Tibial nerve (tissue), 4 donors: ENCODE measurements around the gene SLF2. TPM values are rescaled to one million over a fixed set of nuclear protein-coding genes. Genes with fewer than 3 reads are reported as not detected.
A peak's percentile ranks its signal among the peaks of the same experiment; 100 is the strongest.

Experiments
- DNase-seq, 2 donors: peaks; one replicate each; pipeline ENCODE4 v3.0.0-alpha.2; 2019; ENCODE audit warnings: low spot score in 2 of 2
- H3K27ac ChIP-seq, 4 donors: fragments of 200-600 bp; sonication (generic) in 3 of 4; one replicate each; pipeline ENCODE4 v1.5.1; 2017 to 2019; ENCODE audit warnings: mild to moderate bottlenecking in 1 of 4
- H3K27me3 ChIP-seq, 2 donors: fragments of 200-600 bp; sonication (generic) in 1 of 2; one replicate each; pipeline versions ENCODE4 v1.5.1 to v1.6.0; 2017 to 2019
- H3K36me3 ChIP-seq, 3 donors: fragments of 200-600 bp; sonication (generic); one replicate each; pipeline ENCODE4 v1.5.1; 2018 to 2019
- H3K4me1 ChIP-seq, 4 donors: fragments of 200-600 bp; sonication (generic) in 3 of 4; one replicate each; pipeline ENCODE4 v1.5.1; 2017 to 2019
- H3K4me3 ChIP-seq, 4 donors: fragments of 200-600 bp; sonication (generic) in 3 of 4; one replicate each; pipeline ENCODE4 v1.5.1; 2017 to 2019; ENCODE audit warnings: mild to moderate bottlenecking in 1 of 4, moderate library complexity in 1 of 4
- H3K9me3 ChIP-seq, 4 donors: fragments of 200-600 bp; sonication (generic) in 3 of 4; one replicate each; pipeline ENCODE4 v1.5.1; 2017 to 2019
- EP300 ChIP-seq, 2 donors: sonication (generic); formaldehyde crosslinking; IDR thresholded peaks; one replicate each; pipeline ENCODE4 v1.6.1; 2017; ENCODE audit warnings: antibody characterized with exemption in 2 of 2, mild to moderate bottlenecking in 1 of 2
- POLR2A ChIP-seq, 2 donors: fragments of 450-650 bp; IDR thresholded peaks; one replicate each; pipeline ENCODE4 v1.6.1; 2017; ENCODE audit warnings: antibody characterized with exemption in 2 of 2, mild to moderate bottlenecking in 2 of 2, moderate library complexity in 2 of 2
- WGBS, 2 donors: methylation state at CpG; one replicate each; pipeline ENCODE4 v1.1.5; 2018; 5-methylcytosine and 5-hydroxymethylcytosine counted together
- total RNA-seq, 4 donors: library from RNA; depleted of rRNA; stranded (reverse); fragments of >200 nt; gene quantifications; one replicate each; pipeline ENCODE4 v1.1.0, GENCODE V29; 2016
- TF ChIP-seq, protein P1 (sequence below), 5 experiments: fragments of 200-600 bp in 3 of 5; fragments of 450-650 bp in 2 of 5; sonication (generic) in 3 of 5; IDR thresholded peaks; one replicate each; pipeline ENCODE4 v1.5.1; 2016 to 2019; ENCODE audit warnings: antibody characterized with exemption in 5 of 5, mild to moderate bottlenecking in 3 of 5, moderate library complexity in 2 of 5

Gene SLF2
- total RNA-seq, 4 donors from 2014 or later, result 25.7 to 37.7 (median 29.7) TPM

DNA sequence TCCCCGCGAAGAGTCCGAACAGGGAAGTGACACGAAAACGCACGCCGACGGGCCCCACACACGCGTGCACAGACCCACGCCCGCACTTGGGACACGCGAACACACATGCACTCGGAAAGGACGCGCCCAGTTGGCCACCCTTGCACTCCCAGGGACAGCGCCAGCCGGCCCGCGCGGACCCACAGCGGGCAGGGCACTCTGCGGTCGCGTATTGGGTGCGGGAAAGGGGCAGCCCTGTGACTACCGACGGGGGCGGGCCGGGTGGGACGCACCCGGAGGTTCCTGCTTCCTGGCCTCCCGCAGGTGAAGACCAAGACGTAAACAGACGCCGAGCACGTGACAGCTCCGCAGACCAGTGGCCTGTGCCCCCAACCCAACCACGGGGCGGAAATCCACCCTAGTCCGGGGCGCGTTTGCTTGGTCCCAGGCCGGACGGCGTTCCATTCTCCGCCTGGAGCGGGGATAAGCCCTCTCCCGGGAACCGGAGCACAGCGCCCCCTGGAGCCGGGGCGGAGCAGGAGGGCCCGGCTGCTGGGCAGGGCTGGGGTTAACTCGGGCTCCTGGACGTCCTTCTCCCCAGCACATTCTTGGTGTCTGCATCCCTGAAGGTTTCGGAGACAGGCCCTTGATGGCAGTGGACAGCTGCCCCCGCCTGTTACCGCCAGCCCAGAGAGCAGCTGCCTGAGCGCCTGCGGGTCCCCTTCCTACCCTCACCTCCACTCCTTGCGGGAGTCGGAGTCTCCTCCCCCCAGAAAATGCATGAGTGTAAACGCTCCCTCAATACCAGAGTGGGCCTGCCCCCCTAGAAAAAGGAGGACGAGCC lies 84.8 kb downstream of the SLF2 start:
- no peaks in the 10 kb centered on the region for H3K27me3 ChIP-seq
- peaks cover 3 to 59% (median 24%) of the 10 kb centered on the region in 4 donors for H3K4me1 ChIP-seq
- H3K36me3 ChIP-seq, result peaks cover 0 to 15% (median 0%) of the 10 kb centered on the region in 3 donors
- WGBS, 2 donors, result 1% methylated on average over 33 to 49 of the region's 66 CpGs
- TF ChIP-seq POLR2A (IDR thresholded peaks at IDR 0.05), result no peak
- TF ChIP-seq, protein P1, sequence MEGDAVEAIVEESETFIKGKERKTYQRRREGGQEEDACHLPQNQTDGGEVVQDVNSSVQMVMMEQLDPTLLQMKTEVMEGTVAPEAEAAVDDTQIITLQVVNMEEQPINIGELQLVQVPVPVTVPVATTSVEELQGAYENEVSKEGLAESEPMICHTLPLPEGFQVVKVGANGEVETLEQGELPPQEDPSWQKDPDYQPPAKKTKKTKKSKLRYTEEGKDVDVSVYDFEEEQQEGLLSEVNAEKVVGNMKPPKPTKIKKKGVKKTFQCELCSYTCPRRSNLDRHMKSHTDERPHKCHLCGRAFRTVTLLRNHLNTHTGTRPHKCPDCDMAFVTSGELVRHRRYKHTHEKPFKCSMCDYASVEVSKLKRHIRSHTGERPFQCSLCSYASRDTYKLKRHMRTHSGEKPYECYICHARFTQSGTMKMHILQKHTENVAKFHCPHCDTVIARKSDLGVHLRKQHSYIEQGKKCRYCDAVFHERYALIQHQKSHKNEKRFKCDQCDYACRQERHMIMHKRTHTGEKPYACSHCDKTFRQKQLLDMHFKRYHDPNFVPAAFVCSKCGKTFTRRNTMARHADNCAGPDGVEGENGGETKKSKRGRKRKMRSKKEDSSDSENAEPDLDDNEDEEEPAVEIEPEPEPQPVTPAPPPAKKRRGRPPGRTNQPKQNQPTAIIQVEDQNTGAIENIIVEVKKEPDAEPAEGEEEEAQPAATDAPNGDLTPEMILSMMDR (IDR thresholded peaks at IDR 0.05), result peak; percentile 84 to 93 (median 91)
- no peak for TF ChIP-seq EP300 (IDR thresholded peaks at IDR 0.05)
- H3K27ac ChIP-seq, result peak overlapping the region; percentile 100
- peak in 1 of 2 donors; percentile 52 for DNase-seq
- H3K4me3 ChIP-seq, result peak overlapping the region; percentile 60 to 98 (median 93)
- H3K9me3 ChIP-seq, result no peaks in the 10 kb centered on the region

DNA sequence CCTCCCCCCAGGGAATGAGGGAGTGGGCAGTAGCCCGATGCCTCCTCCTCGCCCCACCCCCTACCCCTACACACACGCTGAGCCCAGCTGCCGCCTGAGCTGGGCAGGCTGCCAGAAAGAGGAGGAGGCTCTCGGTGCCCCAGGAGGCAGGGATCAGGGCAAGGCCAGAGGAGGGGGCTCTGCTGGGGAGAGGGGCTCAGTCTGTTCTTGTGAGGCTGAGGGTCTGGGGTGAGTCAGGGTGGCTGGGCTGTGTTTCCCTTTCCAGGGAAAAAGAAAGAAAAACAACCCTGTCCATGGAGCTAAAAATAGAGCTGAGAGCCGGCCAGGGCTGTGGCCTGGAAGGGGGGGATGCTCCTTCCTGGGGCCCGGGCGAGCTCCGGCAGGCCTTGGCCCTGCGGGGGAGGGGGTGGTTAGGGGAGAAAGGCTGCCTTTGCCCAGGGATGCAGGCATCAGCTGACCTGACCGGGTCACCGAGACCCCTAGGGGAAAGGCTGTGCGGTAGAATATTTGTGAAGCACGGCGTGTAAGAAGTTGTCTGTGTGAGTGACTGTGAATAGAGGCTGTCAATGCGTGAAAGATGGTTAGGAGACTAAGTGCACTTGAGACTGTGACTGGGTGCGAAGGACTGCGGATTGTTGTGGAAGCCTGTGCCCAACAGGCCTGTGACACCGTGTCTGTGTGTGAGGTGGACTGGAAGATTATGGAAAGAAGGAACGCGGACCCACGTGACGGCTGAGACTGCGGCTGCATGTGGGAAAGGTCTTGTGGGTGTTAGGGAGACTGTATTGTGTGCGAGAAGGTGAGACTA lies 85.6 kb downstream of the SLF2 start:
- Histone ChIP-seq H3K27me3 (no peaks in the 10 kb centered on the region), H3K4me3 (peak overlapping the region; percentile 60 to 98 (median 93)), H3K4me1 (peaks cover 3 to 68% (median 25%) of the 10 kb centered on the region in 4 donors), H3K27ac (peak overlapping the region; percentile 100), H3K36me3 (peaks cover 0 to 15% (median 0%) of the 10 kb centered on the region in 3 donors), H3K9me3 (no peaks in the 10 kb centered on the region)
- peak; percentile 70 to 79 for DNase-seq
- no peak for TF ChIP-seq POLR2A (IDR thresholded peaks at IDR 0.05)
- TF ChIP-seq EP300 (IDR thresholded peaks at IDR 0.05), result peak in 1 of 2 donors; percentile 40
- TF ChIP-seq, protein P1 (IDR thresholded peaks at IDR 0.05), result no peak
- WGBS, 2 donors, result 0 to 1% methylated on average over 25 of the region's 25 CpGs

DNA sequence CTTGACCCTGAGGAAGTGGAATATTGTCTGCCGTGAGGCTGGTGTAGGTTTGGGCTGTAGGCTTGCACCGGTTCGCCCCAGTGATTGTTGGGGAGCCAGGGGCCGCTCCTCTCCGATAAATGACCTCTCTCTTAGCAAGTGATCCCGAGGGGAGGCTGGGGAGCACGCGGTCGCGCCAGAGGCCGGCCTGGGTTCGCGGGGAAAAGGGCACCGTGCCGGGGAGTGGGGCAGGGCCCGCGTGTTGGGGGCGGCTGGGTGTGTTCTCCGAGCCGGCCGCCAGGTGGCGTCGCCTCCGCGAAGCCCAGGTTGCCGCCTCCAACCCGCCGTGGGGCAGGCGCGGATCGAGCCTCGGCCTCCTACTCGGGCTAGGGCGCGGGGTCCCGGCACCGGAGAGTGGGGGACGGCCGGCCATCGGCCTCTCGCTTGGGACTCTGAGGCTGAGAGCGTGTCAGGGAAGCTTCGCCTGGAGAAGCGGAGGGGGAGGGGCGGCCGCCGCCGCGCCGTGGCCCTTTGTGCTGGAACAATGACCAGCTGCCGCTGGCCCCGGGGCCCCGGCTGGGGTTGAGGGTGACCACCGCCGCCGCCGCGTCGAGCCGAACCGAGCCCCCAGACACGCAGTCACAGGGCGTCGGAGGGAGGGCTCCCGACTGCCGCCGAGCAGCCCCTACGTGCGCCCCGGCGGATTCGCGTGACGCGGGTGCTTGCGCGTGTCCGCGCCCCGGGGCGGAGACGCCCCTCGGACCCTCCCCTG lies 86.4 kb downstream of the SLF2 start:
- no peaks in the 10 kb centered on the region for H3K9me3 ChIP-seq
- TF ChIP-seq, protein P1 (IDR thresholded peaks at IDR 0.05), result peak; percentile 94 to 100 (median 98)
- TF ChIP-seq EP300 (IDR thresholded peaks at IDR 0.05) (peak in 1 of 2 donors; percentile 95), POLR2A (IDR thresholded peaks at IDR 0.05) (peak; percentile 90 to 98)
- no peaks in the 10 kb centered on the region for H3K27me3 ChIP-seq
- peak overlapping the region; percentile 100 for H3K27ac ChIP-seq
- H3K4me3 ChIP-seq, result peak overlapping the region; percentile 60 to 98 (median 93)
- DNase-seq, result peak; percentile 72
- peaks cover 3 to 72% (median 25%) of the 10 kb centered on the region in 4 donors for H3K4me1 ChIP-seq
- WGBS, 2 donors, result 0 to 1% methylated on average over 30 to 69 of the region's 83 CpGs
- peaks cover 0 to 19% (median 0%) of the 10 kb centered on the region in 3 donors for H3K36me3 ChIP-seq

DNA sequence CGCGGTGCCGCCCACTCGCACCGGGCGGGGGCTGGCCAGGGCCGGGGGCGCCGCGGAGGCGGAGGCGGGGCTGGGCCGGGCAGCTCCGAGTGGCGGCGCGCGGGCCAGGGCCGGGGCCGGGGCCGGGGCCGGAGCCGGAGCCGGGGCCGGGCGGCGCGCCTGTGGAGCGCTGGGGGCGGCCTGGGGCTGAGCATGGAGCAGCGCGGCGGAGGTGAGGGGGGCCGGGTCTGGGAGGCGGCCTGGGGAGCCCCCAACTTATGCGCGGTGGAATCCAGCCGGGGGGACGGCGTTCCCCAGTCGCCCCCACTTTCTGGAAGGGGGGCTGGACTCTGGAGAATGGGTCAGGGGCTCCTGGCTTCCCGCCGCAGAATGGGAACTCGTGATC lies 87.0 kb downstream of the SLF2 start, which contains the start of gene LZTS2:
Gene LZTS2 (plus strand): TSS at position 67 of the 385 bp plus-strand sequence. CDS start 2,731 bp downstream, outside the sequence.
- TF ChIP-seq, protein P1 (IDR thresholded peaks at IDR 0.05), result no peak
- no peak for TF ChIP-seq POLR2A (IDR thresholded peaks at IDR 0.05)
- no peak for TF ChIP-seq EP300 (IDR thresholded peaks at IDR 0.05)
- peak within 1 kb of the TSS; percentile 100 for H3K27ac ChIP-seq
- H3K4me3 ChIP-seq, result peak within 1 kb of the TSS; percentile 60 to 98 (median 93)
- 0% methylated on average over 5 of the region's 44 CpGs for WGBS, 2 donors
- H3K4me1 ChIP-seq, result peaks cover 3 to 67% (median 25%) of the 10 kb centered on the region in 4 donors
- no peaks in the 10 kb centered on the region for H3K9me3 ChIP-seq
- no peak for DNase-seq
- no peaks in the 10 kb centered on the region for H3K27me3 ChIP-seq
- peaks cover 0 to 24% (median 0%) of the 10 kb centered on the region in 3 donors for H3K36me3 ChIP-seq
